Astrocyte (in vitro differentiated cells and primary cell): ENCODE results near the gene ATRNL1. TPM values are rescaled to one million over a fixed set of nuclear protein-coding genes. Genes with fewer than 3 reads are reported as not detected.

ENCODE experiments used
- DNase-seq: peaks from one replicate; pipeline ENCODE4 v3.0.0-alpha.2; 2010; ENCODE audit warnings: low read depth
- FAIRE-seq: peaks from 2 replicates; lab custom pipeline; 2011; peaks lifted over from hg19 to GRCh38; lab: Jason Lieb, UNC
- H2AFZ ChIP-seq: 2 replicates; pipeline ENCODE4 v1.6.0; 2012; ENCODE audit warnings: low read depth, low read length, inconsistent platforms
- H3K27ac ChIP-seq: 2 replicates; pipeline ENCODE4 v1.5.1; 2011; ENCODE audit warnings: low read depth, low read length, inconsistent platforms
- H3K27me3 ChIP-seq: 2 replicates; pipeline ENCODE4 v1.6.0; 2011; ENCODE audit warnings: low read length, inconsistent platforms; ENCODE audit not compliant: insufficient read depth
- H3K36me3 ChIP-seq: 2 replicates; pipeline ENCODE4 v1.5.1; 2011; ENCODE audit warnings: low read length, inconsistent platforms; ENCODE audit not compliant: insufficient read depth
- H3K4me1 ChIP-seq: 2 replicates; pipeline ENCODE4 v1.5.1; 2011; ENCODE audit warnings: low read length, inconsistent platforms; ENCODE audit not compliant: insufficient read depth
- H3K4me2 ChIP-seq: 2 replicates; pipeline ENCODE4 v1.6.0; 2012; ENCODE audit warnings: low read length, inconsistent platforms
- H3K4me3 ChIP-seq: 2 replicates; pipeline ENCODE4 v1.5.1; 2011; ENCODE audit warnings: low read depth, mild to moderate bottlenecking, low read length, inconsistent platforms; ENCODE audit not compliant: insufficient read depth
- H3K79me2 ChIP-seq: 2 replicates; pipeline ENCODE4 v1.6.0; 2012; ENCODE audit warnings: mild to moderate bottlenecking, low read length, inconsistent platforms; ENCODE audit not compliant: insufficient read depth
- H3K9ac ChIP-seq: 2 replicates; pipeline ENCODE4 v1.6.0; 2012; ENCODE audit warnings: mild to moderate bottlenecking, low read length, inconsistent platforms
- H3K9me3 ChIP-seq: 2 replicates; pipeline ENCODE4 v1.5.1; 2012; ENCODE audit warnings: low read depth, mild to moderate bottlenecking, low read length, inconsistent platforms; ENCODE audit not compliant: insufficient read depth
- H4K20me1 ChIP-seq: 2 replicates; pipeline ENCODE4 v1.6.0; 2012; ENCODE audit warnings: low read length, inconsistent platforms; ENCODE audit not compliant: insufficient read depth
- H3K27ac Mint-ChIP-seq: one replicate; pipeline ENCODE4 v1.8.0; 2021; ENCODE audit warnings: mild to moderate bottlenecking, mixed read lengths; ENCODE audit not compliant: unreplicated experiment
- H3K27me3 Mint-ChIP-seq: one replicate; pipeline ENCODE4 v1.8.0; 2021; ENCODE audit warnings: low read depth, mixed read lengths; ENCODE audit not compliant: unreplicated experiment
- H3K36me3 Mint-ChIP-seq: one replicate; pipeline ENCODE4 v1.8.0; 2021; ENCODE audit warnings: low read depth, mixed read lengths; ENCODE audit not compliant: unreplicated experiment
- H3K4me1 Mint-ChIP-seq: one replicate; pipeline ENCODE4 v1.8.0; 2021; ENCODE audit warnings: low read depth, mixed read lengths; ENCODE audit not compliant: unreplicated experiment
- H3K4me3 Mint-ChIP-seq: one replicate; pipeline ENCODE4 v1.8.0; 2021; ENCODE audit warnings: mild to moderate bottlenecking, moderate library complexity, mixed read lengths; ENCODE audit not compliant: unreplicated experiment
- H3K9me3 Mint-ChIP-seq: one replicate; pipeline ENCODE4 v1.8.0; 2021; ENCODE audit warnings: mild to moderate bottlenecking, mixed read lengths; ENCODE audit not compliant: unreplicated experiment
- CTCF ChIP-seq: IDR thresholded peaks from 2 replicates; pipeline ENCODE4 v1.5.1; 2011; ENCODE audit warnings: low read depth, mild to moderate bottlenecking, inconsistent platforms, low read length, moderate library complexity; ENCODE audit not compliant: insufficient read depth
- EZH2 ChIP-seq: IDR thresholded peaks from 2 replicates; pipeline ENCODE4 v1.6.1; 2012; ENCODE audit warnings: mild to moderate bottlenecking, low read length, inconsistent platforms; ENCODE audit not compliant: insufficient read depth
- total RNA-seq: library from RNA; stranded (reverse); gene quantifications from 2 replicates; pipeline ENCODE4 v1.2.1, GENCODE V29; 2021

The ATRNL1 gene
- total RNA-seq, 1 donor from 2014 or later: 17.5 TPM

GRCh38 chr10:115384665-115385064 lies 291.5 kb downstream of the ATRNL1 start:
- Mint-ChIP-seq H3K36me3 (no peaks in the 10 kb centered on the region), H3K4me1 (no peaks in the 10 kb centered on the region), H3K27me3 (no peaks in the 10 kb centered on the region), H3K9me3 (no peaks in the 10 kb centered on the region), H3K27ac (no peak overlapping the region), H3K4me3 (no peak overlapping the region)
- H4K20me1 ChIP-seq: no peaks in the 10 kb centered on the region
- H3K4me1 ChIP-seq: no peaks in the 10 kb centered on the region
- no peak overlapping the region for H3K4me2 ChIP-seq
- no peaks in the 10 kb centered on the region for H3K36me3 ChIP-seq
- H3K27me3 ChIP-seq: no peaks in the 10 kb centered on the region
- DNase-seq (no peak), FAIRE-seq (no peak)
- no peak overlapping the region for H2AFZ ChIP-seq
- H3K79me2 ChIP-seq: no peaks in the 10 kb centered on the region
- TF ChIP-seq EZH2: no peak
- no peak for TF ChIP-seq CTCF
- no peak overlapping the region for H3K4me3 ChIP-seq
- H3K9me3 ChIP-seq: no peaks in the 10 kb centered on the region
- no peak overlapping the region for H3K27ac ChIP-seq
- no peak overlapping the region for H3K9ac ChIP-seq

- Mint-ChIP-seq H3K36me3 (no peaks in the 10 kb centered on the region), H3K27ac (no peak overlapping the region), H3K27me3 (no peaks in the 10 kb centered on the region), H3K4me1 (no peaks in the 10 kb centered on the region), H3K9me3 (no peaks in the 10 kb centered on the region), H3K4me3 (no peak overlapping the region)
- Histone ChIP-seq H3K4me2 (no peak overlapping the region), H3K9ac (no peak overlapping the region), H3K4me3 (no peak overlapping the region), H2AFZ (no peak overlapping the region), H3K27ac (no peak overlapping the region), H3K79me2 (no peaks in the 10 kb centered on the region), H3K36me3 (no peaks in the 10 kb centered on the region), H3K4me1 (no peaks in the 10 kb centered on the region), H4K20me1 (no peaks in the 10 kb centered on the region), H3K9me3 (no peaks in the 10 kb centered on the region), H3K27me3 (no peaks in the 10 kb centered on the region)
- TF ChIP-seq CTCF: no peak
- TF ChIP-seq EZH2: no peak
- no peak for DNase-seq
- FAIRE-seq: no peak
Observed at GRCh38 chr10:115390607-115391006, 297.4 kb downstream of the ATRNL1 start.

- FAIRE-seq: no peak
- H3K27ac Mint-ChIP-seq: no peak overlapping the region
- no peaks in the 10 kb centered on the region for H3K79me2 ChIP-seq
Observed at GRCh38 chr10:115398026-115398425, 304.9 kb downstream of the ATRNL1 start.

More at GRCh38 chr10:115398026-115398425, 304.9 kb downstream of the ATRNL1 start:
- no peaks in the 10 kb centered on the region for H3K27me3 Mint-ChIP-seq
- H3K36me3 Mint-ChIP-seq: no peaks in the 10 kb centered on the region
- no peaks in the 10 kb centered on the region for H3K9me3 Mint-ChIP-seq
- Histone ChIP-seq H3K36me3 (no peaks in the 10 kb centered on the region), H3K27ac (no peak overlapping the region), H3K4me1 (no peaks in the 10 kb centered on the region), H2AFZ (no peak overlapping the region), H4K20me1 (no peaks in the 10 kb centered on the region), H3K4me2 (no peak overlapping the region), H3K9me3 (no peaks in the 10 kb centered on the region), H3K4me3 (no peak overlapping the region), H3K9ac (no peak overlapping the region), H3K27me3 (no peaks in the 10 kb centered on the region)
- TF ChIP-seq EZH2 (no peak), CTCF (no peak)
- no peak overlapping the region for H3K4me3 Mint-ChIP-seq
- no peak for DNase-seq
- peaks cover 3% of the 10 kb centered on the region for H3K4me1 Mint-ChIP-seq
